Measurements from ENCODE around the gene SCAMP5.
A peak's percentile ranks its signal among the peaks of the same experiment; 100 is the strongest.

The SCAMP5 gene

DNA sequence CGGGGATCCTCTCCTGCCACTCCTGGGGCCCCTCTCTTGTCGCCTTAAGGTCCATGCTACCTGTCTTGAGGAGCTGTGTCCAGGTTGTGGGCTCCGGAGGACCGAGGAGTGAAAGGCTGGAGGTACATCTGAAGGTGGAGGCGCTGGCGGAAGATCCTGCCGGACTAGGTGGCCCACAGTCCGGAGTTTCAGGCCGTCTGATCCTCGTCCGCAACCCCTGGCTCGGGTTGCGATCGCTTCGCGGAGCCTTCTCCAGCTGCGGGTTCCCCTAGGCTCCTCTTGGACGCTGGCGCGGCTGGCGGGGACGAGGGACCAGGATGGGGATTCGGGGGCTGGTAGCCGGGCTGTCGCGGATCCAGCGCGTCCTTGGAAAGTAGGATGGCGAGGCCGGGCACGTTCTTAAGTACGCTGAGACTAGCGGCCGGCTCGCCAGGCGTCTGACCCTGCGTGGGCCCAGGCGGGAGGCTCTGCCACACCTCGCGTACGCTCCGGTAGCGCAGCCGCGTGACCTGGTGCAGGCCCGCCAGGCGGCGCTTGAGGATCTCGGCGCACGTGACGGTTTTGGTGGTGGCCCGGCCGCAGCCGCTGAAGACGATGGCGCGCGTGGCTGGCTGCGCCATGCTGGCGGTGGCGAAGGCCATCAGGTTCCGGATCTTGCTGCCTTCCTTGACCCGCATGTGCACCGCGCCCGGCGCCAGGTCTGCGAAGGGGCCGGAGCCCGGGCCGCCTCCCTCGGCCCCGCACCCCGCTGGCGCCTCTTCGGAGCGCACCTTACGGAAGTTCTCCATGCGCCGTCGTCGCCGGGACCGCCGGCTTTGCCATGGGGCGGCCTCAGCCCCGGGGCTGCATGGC is 39.3 kb upstream of the SCAMP5 start:
- DNase-seq, result peak; percentile 36
- Histone ChIP-seq H3K4me1 (peaks cover 4% of the 10 kb centered on the region), H3K4me3 (ENCODE audit: low read depth, low read length) (peak overlapping the region; percentile 73), H3K27me3 (no peaks in the 10 kb centered on the region), H3K36me3 (no peaks in the 10 kb centered on the region), H3K9me3 (no peaks in the 10 kb centered on the region)
- TF ChIP-seq, protein P1, sequence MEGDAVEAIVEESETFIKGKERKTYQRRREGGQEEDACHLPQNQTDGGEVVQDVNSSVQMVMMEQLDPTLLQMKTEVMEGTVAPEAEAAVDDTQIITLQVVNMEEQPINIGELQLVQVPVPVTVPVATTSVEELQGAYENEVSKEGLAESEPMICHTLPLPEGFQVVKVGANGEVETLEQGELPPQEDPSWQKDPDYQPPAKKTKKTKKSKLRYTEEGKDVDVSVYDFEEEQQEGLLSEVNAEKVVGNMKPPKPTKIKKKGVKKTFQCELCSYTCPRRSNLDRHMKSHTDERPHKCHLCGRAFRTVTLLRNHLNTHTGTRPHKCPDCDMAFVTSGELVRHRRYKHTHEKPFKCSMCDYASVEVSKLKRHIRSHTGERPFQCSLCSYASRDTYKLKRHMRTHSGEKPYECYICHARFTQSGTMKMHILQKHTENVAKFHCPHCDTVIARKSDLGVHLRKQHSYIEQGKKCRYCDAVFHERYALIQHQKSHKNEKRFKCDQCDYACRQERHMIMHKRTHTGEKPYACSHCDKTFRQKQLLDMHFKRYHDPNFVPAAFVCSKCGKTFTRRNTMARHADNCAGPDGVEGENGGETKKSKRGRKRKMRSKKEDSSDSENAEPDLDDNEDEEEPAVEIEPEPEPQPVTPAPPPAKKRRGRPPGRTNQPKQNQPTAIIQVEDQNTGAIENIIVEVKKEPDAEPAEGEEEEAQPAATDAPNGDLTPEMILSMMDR (IDR thresholded peaks at IDR 0.05; ENCODE audit: low read depth, low read length), result peak; percentile 6; the same call in 1 of the 2 replicates

- H3K9me3 ChIP-seq, result no peaks in the 10 kb centered on the region
- peaks cover 4% of the 10 kb centered on the region for H3K4me1 ChIP-seq
- TF ChIP-seq, protein P1 (IDR thresholded peaks at IDR 0.05; ENCODE audit: low read depth, low read length), result no peak
- H3K4me3 ChIP-seq (ENCODE audit: low read depth, low read length), result peak within 1 kb of the TSS; percentile 73
- H3K27me3 ChIP-seq, result no peaks in the 10 kb centered on the region
- peak; percentile 89 for DNase-seq
- H3K36me3 ChIP-seq, result no peaks in the 10 kb centered on the region
These were observed 38.5 kb upstream of the SCAMP5 start, which contains the start of gene RPP25 for GRCh38 chr15:74956648-74957475. Gene RPP25, minus strand, starts transcription at chr15:74956772. Its CDS starts 189 bp downstream, at chr15:74956583.

GRCh38 chr15:74957476-74958035 is 37.8 kb upstream of the SCAMP5 start:
- Histone ChIP-seq H3K9me3 (no peaks in the 10 kb centered on the region), H3K4me3 (ENCODE audit: low read depth, low read length) (peak overlapping the region; percentile 73), H3K4me1 (peaks cover 8% of the 10 kb centered on the region), H3K27me3 (no peaks in the 10 kb centered on the region), H3K36me3 (no peaks in the 10 kb centered on the region)
- TF ChIP-seq, protein P1 (IDR thresholded peaks at IDR 0.05; ENCODE audit: low read depth, low read length), result no peak
- no peak for DNase-seq

- peaks cover 16% of the 10 kb centered on the region for H3K4me1 ChIP-seq
- TF ChIP-seq, protein P1 (IDR thresholded peaks at IDR 0.05; ENCODE audit: low read depth, low read length), result peak; percentile 39
- no peaks in the 10 kb centered on the region for H3K36me3 ChIP-seq
- H3K4me3 ChIP-seq (ENCODE audit: low read depth, low read length), result peak overlapping the region; percentile 73
- DNase-seq, result peak; percentile 88
- no peaks in the 10 kb centered on the region for H3K9me3 ChIP-seq
- H3K27me3 ChIP-seq, result no peaks in the 10 kb centered on the region
These were observed 36.9 kb upstream of the SCAMP5 start for GRCh38 chr15:74958320-74958907.

DNA sequence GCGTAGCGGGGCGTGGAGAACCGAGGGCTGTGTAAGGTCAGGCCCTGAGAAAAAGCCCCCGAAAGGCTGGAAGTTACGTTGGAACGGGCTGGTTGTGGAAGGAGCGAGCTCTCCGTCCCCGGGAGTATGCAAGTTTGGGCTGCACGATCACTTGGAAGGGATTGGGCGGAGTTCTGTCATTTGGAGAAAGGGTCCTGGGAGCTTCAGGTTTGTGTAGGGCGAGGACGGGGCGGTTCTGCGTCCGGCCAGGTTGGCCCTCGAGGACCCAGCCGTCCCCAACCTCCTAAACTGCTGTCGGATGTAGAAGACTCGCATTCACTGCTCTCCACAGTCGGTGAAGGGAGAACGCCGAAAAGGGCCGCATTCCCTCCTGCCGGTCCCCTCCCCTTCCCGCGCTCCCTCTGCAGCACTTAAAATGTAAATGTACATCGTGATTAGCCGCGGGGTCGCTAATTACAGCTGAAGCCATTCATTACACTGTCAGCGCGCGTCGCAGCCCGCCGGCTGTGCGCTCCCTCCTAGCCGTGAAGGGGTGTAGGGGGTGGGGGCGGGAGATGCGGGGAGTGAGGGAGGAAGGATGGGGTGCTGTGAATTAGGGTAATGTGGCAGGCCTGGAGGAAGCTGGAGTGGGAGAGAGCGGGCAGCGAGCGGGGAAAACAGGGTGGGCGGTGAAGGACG is 36.3 kb upstream of the SCAMP5 start:
- H3K4me1 ChIP-seq, result peaks cover 14% of the 10 kb centered on the region
- DNase-seq, result no peak
- peak overlapping the region; percentile 73 for H3K4me3 ChIP-seq (ENCODE audit: low read depth, low read length)
- TF ChIP-seq, protein P1 (IDR thresholded peaks at IDR 0.05; ENCODE audit: low read depth, low read length), result no peak
- no peaks in the 10 kb centered on the region for H3K36me3 ChIP-seq
- H3K27me3 ChIP-seq, result no peaks in the 10 kb centered on the region
- no peaks in the 10 kb centered on the region for H3K9me3 ChIP-seq

Data from BE2C (cell line).